Testis (tissue), 2 donors: ENCODE data around the gene LRPAP1.

Experiments
- POLR2A ChIP-seq: fragments of 450-650 bp; IDR thresholded peaks from one replicate; pipeline ENCODE4 v1.6.1; 2017; ENCODE audit warnings: antibody characterized with exemption, mild to moderate bottlenecking, moderate library complexity
- TF ChIP-seq, protein P1 (sequence below), 3 experiments: fragments of 450-650 bp in 2 of 3; fragments of 200-600 bp in 1 of 3; sonication (generic) in 1 of 3; IDR thresholded peaks; one replicate each; pipeline ENCODE4 v1.5.1; 2016 to 2019; ENCODE audit warnings: antibody characterized with exemption in 3 of 3, mild to moderate bottlenecking in 2 of 3, moderate library complexity in 1 of 3

DNA sequence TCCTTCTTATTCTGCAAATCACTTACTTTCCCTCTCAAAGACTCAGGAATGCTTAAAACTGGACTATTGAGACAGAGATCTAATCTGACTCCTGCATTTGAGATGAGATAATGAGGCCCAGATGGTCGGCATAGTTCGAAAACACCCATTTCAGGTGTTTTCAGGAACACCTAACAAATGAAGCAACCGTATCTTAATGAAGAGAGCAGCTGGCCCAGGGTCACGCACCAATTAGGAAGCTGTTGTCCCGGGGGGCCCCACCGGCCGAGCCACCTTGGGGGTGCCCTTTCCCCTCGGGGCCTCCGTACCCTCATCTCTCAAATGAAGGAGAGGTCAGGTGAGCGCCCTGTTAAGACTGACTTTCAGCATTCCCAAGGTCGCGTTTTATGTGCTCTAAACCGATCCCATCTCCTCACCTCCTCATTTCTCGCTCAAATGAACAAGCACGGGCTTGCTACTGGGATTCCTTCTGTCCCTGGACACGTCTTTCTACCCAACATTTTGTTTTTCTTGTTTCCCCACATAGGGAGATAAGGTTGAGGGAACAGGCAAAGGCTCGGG lies 824 bp downstream of the LRPAP1 start:
- TF ChIP-seq POLR2A: no peak
- TF ChIP-seq, protein P1, sequence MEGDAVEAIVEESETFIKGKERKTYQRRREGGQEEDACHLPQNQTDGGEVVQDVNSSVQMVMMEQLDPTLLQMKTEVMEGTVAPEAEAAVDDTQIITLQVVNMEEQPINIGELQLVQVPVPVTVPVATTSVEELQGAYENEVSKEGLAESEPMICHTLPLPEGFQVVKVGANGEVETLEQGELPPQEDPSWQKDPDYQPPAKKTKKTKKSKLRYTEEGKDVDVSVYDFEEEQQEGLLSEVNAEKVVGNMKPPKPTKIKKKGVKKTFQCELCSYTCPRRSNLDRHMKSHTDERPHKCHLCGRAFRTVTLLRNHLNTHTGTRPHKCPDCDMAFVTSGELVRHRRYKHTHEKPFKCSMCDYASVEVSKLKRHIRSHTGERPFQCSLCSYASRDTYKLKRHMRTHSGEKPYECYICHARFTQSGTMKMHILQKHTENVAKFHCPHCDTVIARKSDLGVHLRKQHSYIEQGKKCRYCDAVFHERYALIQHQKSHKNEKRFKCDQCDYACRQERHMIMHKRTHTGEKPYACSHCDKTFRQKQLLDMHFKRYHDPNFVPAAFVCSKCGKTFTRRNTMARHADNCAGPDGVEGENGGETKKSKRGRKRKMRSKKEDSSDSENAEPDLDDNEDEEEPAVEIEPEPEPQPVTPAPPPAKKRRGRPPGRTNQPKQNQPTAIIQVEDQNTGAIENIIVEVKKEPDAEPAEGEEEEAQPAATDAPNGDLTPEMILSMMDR (IDR thresholded peaks at IDR 0.05): no peak
